Islet precursor cell (in vitro differentiated cells): ENCODE measurements around the gene SLC6A15.

Experiments
- DNase-seq: peaks from one replicate; pipeline ENCODE4 v3.0.0-alpha.2; 2018

The SLC6A15 gene

GRCh38 chr12:84874125-84874824, 38.3 kb downstream of the SLC6A15 start:
- DNase-seq: no peak

- DNase-seq: no peak
These were observed 50.4 kb downstream of the SLC6A15 start for GRCh38 chr12:84862186-84862585.

- no peak for DNase-seq
These were observed 51.9 kb downstream of the SLC6A15 start for GRCh38 chr12:84860718-84861117.

- DNase-seq: no peak
These were observed 53.8 kb downstream of the SLC6A15 start for GRCh38 chr12:84858796-84859195.

GRCh38 chr12:84857525-84858208, 54.9 kb downstream of the SLC6A15 start:
- peak; percentile 60 for DNase-seq

- DNase-seq: peak; percentile 72
These were observed 56.3 kb downstream of the SLC6A15 start for GRCh38 chr12:84856156-84856900.

- DNase-seq: no peak
These were observed 68.9 kb downstream of the SLC6A15 start for GRCh38 chr12:84843593-84844144.

- no peak for DNase-seq
These were observed 70.1 kb downstream of the SLC6A15 start for GRCh38 chr12:84842406-84843013.

GRCh38 chr12:84841591-84841990, 71.0 kb downstream of the SLC6A15 start:
- no peak for DNase-seq

- no peak for DNase-seq
These were observed 72.2 kb downstream of the SLC6A15 start for GRCh38 chr12:84840356-84840755.

GRCh38 chr12:84826925-84827324, 85.7 kb downstream of the SLC6A15 start:
- DNase-seq: no peak

GRCh38 chr12:84825149-84825548, 87.5 kb downstream of the SLC6A15 start:
- no peak for DNase-seq

GRCh38 chr12:84822525-84822924, 90.1 kb downstream of the SLC6A15 start:
- no peak for DNase-seq

- no peak for DNase-seq
These were observed 95.5 kb downstream of the SLC6A15 start for GRCh38 chr12:84816916-84817695.

GRCh38 chr12:84814664-84815245, 97.8 kb downstream of the SLC6A15 start:
- peak; percentile 65 for DNase-seq

GRCh38 chr12:84813780-84814663, 98.6 kb downstream of the SLC6A15 start:
- no peak for DNase-seq

GRCh38 chr12:84811291-84811690, 101.3 kb downstream of the SLC6A15 start:
- DNase-seq: no peak

GRCh38 chr12:84810611-84811010, 102.0 kb downstream of the SLC6A15 start:
- no peak for DNase-seq
